ENCODE data around the gene P2RY11.

Gene P2RY11

DNA sequence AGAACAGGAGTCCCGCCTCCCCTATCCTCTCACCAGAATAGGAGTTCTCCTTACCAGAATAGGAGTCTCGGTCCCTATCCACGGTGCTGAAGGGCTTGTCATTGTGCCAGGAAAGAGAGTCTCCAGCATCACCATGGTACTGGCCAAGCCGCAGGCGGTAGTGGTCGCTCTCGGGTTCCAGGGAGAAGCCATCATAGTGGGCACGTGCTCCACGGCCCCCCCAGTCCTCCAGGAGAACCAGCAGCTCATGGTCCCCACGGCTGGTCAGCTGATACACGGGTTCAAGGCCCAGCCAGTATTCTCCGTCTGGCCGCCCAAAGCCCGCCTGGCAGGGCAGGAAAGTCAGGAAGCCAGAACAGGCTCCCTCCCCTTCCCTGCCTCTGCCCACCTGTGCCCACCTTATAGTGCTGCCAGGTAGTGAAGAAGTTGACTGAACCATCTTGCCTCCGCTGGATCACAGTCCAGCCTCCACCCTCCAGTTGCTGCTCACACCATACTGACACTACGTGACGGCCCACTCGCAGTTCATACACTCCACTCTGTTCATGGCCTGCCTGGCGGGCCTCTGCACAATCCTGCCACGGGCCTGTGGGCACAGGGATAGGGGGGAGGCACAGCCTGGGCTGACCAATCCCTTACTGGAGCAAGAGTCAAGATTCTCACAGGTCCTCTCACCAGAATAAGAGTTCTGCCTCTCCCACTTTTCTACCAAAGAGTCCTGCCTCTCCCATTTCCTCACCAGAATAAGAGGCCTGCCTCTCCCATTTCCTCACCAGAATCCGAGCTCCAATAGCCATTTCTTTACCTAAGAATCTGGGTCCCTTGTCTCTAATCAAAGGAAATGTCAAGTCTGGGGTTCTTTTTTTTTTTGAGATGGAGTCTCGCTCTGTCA is 18.0 kb upstream of the P2RY11 start:
- DNase-seq: no peak

DNA sequence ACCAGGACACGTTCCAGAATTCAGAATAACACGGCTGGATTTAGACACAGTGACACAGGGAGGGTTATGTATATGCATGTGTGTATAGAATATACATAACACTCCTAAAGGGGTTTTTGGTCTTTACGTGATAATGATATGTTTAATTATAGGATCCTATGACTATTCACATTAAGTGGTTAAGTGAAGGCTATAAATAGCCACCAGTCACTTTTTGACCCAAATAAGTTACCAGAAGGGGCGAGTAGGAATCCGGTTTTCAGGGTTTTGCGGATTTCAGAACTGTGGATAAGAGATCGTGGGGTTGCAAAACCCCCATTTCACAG is 15.9 kb upstream of the P2RY11 start:
- DNase-seq: no peak

DNA sequence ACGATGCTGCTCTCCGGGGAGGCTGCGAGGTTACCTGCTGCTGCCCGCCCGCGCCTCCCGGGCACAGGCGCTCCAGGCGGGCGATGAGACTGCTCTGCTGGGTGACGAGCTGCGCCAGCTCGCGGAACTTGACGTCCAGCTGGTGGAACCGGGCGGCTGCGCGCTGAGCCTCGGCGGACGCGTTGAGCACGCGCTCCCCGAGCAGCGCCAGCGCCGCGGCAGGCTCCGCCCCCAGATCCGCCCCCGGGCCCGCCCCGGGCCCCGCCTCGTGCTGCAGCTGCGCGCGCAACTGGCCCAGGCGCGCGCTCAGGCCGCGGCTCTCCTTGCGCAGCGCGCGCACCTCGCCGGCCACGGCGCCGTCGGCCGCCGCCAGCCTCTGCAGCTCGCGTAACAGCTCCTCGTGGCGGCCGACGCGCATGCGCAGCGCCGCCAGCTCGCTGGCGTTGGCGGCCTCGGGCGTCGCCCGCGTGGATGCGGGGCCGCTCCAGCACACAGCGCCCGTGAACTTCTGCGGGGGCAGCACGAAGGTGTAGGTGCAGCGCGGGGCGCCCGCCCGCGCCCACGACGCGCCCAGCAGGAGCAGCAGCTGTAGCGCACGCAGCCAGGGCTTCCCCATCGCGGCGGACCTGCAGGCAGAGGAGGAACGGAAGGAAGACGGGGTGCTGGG is 15.4 kb upstream of the P2RY11 start:
- peak; percentile 88 for DNase-seq

GRCh38 chr19:10096615-10096963 is 14.9 kb upstream of the P2RY11 start:
- DNase-seq: no peak

DNA sequence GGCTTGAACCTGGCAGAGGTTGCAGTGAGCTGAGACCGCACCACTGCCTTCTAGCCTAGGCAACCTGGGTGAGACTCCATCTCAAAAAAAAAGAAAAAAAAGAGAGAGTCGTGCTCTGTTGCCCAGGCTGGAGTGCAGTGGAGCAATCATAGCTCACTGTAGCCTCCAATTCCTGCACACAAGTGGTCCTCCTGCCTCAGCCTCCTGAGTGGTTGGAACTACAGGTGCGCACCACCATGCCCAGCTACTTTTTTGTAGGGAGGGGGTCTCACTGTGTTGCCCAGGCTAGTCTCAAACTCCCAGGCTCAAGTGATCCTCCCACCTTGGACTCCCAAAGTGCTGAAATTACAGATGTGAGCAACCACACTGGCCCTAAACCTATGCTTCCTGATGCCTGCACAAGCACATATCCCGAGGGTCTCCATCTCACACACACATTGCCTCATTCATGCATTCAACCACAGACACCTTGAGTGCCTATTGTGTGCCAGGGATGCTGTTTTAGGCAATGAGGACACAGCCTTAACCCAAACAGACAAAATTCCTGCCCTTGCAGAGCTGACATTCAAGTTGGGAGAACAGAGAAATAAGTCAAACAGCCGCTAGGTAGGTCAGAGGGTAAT is 11.2 kb upstream of the P2RY11 start:
- DNase-seq: no peak

DNA sequence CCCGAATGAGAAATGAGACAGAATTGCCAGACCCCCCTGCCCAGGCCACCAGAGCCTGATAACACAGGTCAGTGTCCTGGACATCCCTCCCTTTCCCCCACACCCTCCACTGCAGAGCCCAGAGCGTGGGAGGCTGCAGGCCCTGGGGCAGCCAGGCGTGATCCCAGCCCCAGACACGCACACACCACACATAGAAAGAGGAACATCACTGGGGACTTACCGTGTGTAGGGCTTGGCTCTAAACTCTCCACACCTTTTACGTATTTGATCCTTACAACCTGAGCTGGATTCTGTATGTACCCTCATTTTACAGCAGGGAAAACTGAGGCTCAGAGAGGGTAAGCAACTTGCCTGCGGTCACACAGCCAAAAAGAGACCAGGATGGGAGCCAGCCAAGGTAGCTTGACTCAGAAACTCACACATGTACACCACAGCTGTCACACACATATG is 8.7 kb upstream of the P2RY11 start:
- DNase-seq: no peak

- no peak for DNase-seq
Observed at GRCh38 chr19:10104130-10104513, 7.4 kb upstream of the P2RY11 start.

GRCh38 chr19:10104665-10105508 is 6.6 kb upstream of the P2RY11 start:
- DNase-seq: no peak

- no peak for DNase-seq
Observed at GRCh38 chr19:10105509-10106099, 5.9 kb upstream of the P2RY11 start.

DNA sequence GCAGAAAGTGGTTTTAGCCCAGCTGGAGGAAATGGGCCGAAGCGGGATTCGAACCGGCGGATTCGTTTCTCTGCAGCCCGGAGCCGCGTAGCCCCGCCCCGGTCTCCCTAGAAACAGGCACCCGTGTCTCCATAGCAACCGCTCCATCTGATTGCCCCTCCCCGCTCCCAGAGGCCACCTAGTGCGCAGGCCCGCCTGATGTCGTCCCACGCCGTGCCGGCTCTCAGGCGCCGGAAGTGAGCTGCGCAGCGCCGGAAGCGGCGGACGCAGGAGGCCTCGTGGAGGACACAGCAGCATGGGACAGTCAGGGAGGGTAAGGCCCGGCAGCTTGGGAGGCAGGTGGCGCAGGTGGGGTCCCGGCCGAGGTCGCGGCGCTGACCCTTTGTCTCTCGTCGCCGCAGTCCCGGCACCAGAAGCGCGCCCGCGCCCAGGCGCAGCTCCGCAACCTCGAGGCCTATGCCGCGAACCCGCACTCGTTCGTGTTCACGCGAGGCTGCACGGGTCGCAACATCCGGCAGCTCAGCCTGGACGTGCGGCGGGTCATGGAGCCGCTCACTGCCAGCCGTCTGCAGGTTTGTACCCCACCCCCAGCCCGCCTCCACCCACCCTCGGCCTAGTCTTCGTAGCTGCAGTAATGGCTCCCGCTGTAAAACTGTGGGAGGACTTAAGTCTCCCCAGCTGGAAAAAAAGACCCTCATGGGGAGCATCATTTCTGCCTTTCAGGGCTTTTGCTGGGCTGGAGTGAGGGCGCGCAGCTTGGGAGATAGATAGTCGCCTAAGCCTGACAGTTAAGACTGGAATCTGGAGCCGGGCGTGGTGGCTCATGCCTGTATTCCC is 5.2 kb upstream of the P2RY11 start, which contains the start of gene PPAN:
TSS of gene PPAN (plus strand) at position 263 of the 837 bp plus-strand sequence. CDS start at position 296, 33 bp downstream.
- peak; percentile 99 for DNase-seq

- DNase-seq: no peak
Observed at GRCh38 chr19:10107254-10107653, 4.2 kb upstream of the P2RY11 start.

DNA sequence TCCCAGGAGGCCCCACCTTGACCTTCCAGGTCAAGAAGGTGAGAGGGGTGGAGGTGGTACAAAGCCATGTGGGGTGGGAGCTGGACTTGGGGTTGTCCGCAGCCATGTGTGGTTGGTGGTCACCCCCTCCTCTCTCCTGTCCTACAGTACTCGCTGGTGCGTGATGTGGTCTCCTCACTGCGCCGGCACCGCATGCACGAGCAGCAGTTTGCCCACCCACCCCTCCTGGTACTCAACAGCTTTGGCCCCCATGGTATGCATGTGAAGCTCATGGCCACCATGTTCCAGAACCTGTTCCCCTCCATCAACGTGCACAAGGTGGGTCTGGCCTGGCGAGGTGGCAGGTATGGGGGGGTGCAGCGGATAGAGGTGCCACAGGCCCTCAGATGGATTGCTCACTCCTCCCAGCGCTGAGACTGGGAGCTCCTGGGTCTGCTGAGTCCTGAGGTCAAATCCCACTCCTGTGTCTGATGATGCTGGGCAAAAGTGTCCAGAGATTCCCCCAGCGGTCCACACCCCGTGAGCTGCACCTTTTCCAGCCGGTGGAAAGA is 3.6 kb upstream of the P2RY11 start:
- no peak for DNase-seq

GRCh38 chr19:10109528-10109927 is 2.0 kb upstream of the P2RY11 start:
- DNase-seq: no peak

DNA sequence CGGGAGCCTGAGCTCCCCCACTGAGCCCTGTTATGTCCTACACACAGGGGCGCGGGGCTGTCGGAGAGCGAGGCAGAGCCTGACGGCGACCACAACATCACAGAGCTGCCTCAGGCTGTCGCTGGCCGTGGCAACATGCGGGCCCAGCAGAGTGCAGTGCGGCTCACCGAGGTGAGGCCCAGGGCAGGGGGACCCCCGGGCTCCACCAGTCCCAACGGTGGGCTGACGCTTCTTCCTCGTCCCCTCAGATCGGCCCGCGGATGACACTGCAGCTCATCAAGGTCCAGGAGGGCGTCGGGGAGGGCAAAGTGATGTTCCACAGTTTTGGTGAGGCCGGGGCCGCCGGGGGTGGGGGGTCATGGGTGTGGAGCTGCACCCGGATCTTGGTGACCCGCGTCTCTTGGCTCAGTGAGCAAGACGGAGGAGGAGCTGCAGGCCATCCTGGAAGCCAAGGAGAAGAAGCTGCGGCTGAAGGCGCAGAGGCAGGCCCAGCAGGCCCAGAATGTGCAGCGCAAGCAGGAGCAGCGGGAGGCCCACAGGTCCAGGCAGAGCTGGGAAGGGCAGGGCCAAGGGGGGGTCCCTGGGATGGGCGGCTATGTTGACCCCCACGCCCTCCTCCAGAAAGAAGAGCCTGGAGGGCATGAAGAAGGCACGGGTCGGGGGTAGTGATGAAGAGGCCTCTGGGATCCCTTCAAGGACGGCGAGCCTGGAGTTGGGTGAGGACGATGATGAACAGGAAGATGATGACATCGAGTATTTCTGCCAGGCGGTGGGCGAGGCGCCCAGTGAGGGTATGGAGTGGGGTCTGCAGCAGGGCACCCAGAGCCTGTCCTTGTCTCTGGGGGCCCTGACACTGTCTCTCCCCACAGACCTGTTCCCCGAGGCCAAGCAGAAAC is 1.2 kb upstream of the P2RY11 start:
- DNase-seq: no peak

DNA sequence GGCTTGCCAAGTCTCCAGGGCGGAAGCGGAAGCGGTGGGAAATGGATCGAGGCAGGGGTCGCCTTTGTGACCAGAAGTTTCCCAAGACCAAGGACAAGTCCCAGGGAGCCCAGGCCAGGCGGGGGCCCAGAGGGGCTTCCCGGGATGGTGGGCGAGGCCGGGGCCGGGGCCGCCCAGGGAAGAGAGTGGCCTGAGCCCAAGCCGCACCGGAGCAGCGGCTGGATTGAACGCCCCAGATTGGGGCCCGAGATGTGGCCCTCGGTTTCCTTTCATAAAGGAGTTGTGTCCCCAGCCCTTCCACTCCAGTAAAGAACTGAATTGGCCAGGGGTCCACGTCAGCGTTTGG is 548 bp upstream of the P2RY11 start:
- no peak for DNase-seq

- no peak for DNase-seq
Observed at GRCh38 chr19:10112037-10112761, 706 bp downstream of the P2RY11 start.

DNA sequence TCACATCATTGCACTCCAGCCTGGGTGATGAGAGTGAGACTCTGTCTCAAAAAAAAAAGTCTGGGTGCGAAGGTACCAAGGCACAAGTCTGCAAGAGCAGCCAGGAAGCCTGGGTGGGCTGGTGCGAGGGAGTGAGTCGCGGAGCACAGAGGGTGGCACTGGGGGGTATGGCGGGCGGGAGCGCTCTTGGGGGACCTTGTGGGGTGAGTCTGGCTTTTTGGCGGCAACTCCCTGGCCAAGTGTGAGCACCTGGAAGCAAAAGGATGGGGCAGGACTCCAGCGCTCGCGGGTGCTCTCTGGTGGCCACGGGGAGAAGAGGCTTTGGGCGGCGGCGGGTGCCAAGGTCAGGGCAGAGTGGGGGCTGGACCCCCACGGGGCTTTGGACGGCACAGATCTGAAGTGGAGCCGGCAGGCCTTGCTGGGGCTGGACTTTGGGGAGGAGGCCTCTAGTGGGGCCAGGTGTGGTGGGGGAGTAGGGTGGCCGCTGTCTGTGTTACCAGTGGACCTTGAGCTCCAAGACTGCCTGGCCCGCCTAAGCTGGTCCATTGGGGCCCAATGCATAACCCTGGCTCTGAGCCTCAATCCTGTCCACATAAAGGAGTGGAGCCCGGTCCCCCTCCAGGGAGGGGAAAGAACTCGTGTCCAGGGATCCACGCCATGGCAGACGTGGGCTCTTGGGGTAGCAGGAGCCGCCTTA is 1.6 kb downstream of the P2RY11 start:
- peak; percentile 40 for DNase-seq

DNA sequence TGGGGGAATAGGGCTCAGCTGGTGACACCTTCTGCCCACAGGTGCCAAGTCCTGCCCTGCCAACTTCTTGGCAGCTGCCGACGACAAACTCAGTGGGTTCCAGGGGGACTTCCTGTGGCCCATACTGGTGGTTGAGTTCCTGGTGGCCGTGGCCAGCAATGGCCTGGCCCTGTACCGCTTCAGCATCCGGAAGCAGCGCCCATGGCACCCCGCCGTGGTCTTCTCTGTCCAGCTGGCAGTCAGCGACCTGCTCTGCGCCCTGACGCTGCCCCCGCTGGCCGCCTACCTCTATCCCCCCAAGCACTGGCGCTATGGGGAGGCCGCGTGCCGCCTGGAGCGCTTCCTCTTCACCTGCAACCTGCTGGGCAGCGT is 2.1 kb downstream of the P2RY11 start:
- DNase-seq: no peak

Measured in fibroblast of upper back skin (primary cell).